Measurements from ENCODE around the gene WDR44.
"Not testable (repeated sequence)": the region's sequence is repeated elsewhere in the genome, so short reads cannot be mapped to it uniquely, and the experiment has no call there.

Gene WDR44

DNA sequence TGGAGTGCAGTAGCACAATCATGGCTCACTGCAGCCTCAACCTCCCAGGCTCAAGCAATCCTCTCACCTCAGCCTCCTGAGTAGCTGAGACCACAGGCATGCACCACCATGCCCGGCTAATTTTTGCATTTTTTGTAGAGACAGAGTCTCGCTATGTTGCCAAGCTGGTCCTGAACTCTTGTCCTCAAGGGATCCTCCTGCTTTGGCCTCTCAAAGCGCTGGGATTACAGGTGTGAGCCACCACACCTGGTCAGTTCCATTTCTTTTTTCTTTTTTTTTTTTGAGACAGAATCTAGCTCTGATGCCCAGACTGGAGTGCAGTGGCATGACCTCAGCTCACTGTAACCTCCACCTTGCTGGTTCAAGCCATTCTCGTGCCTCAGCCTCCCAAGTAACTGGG lies 136.5 kb downstream of the WDR44 start:
- not testable (repeated sequence) for DNase-seq (ENCODE audit: low read depth)

DNA sequence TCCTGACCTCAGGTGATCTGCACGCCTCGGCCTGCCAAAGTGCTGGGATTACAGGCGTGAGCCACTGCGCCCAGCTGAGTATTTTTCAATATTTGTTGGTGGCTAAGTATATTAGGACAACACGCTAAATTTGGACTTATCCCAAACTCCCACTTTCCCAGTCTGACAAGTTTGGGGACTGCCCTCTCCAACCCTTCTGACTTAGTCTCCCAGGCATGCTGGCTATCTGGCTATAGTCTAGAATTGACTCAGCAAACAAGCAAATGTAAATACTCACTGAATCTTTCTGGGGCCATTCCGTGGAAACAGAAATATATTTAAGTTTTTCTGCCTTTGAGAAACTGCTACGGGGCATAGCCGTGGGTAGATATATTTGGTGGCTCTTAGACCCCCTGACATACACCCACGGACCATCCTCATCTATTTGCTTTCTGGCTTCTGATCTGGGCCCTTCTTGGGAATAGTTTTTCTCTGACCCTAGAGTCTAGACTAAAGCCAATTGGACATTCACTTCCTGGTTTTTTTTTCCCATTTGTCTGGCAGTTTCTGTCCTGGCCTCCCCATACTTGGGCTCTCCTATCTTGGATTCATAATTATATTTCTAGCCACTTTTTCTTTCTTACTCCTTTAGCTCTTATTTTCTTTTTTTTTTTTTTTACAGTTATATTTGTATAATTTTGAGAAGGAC lies 138.5 kb downstream of the WDR44 start:
- DNase-seq (ENCODE audit: low read depth), result no peak

DNA sequence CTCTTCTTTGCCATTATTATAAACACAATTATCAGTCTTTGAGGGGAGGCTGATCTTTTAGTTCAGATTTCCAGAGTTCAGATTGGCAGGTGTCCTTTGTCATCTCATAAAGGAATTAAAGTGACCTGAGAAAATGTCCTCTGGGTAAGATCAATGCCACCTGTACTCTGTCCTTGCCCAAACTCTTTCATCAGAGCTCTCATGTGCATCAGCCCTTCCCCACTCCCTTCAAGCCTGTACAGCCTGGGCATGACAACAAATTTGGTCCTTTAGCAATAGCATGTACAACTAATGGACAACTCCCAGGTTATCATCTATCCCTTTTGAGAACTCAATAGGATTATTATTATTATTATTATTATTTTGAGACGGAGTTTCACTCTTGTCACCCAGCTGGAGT lies 140.8 kb downstream of the WDR44 start:
- DNase-seq (ENCODE audit: low read depth), result not testable (repeated sequence)

DNA sequence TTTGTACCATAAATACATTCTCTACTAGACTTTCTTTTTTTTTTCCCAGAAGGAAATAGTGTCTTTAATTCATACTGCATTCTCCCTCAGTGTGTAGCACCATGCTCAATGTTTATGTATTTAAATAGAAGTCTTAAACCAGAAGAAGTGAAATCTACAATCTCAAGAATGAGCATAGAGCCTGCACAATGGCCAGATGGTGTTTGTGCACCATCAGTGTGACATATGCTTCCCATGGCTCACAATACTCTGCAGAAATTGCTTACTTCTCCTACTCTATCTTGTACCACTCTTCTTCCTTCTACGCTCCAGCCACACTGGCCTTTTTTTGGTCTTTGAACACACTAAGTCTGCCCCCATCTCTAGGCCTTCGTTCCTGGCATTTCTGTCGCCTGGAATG lies 147.1 kb downstream of the WDR44 start:
- DNase-seq (ENCODE audit: low read depth), result no peak

DNA sequence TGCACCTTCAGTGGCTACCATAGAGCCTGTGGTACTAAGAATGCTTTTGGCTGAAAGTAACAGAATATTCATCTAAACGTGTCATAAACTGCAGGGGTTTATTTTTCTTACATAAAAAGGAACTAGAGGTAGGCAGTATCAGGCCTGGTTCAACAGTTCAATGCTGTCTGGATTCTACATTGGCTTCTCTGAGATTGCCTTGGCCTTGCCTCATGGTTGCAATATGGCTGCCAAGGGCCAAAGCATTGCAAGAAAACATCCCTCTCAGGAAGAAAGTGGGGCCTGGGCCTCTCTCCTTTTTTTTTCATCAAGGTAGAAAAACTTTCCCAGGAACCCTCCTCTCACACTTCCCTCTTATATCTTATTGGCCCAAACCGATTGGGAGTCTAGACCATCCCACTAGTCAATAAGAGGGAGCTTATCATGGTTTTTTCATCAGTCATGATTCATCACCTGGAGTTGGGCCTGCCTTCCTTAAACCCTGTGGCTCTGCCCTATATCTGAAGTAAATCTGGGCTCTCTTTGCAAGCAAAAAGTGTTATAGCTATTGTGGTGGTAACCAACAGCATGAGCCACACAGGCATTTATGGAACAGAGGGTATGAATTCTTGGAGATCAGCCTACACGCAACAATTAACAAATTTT lies 147.9 kb downstream of the WDR44 start:
- no peak for DNase-seq (ENCODE audit: low read depth)

DNA sequence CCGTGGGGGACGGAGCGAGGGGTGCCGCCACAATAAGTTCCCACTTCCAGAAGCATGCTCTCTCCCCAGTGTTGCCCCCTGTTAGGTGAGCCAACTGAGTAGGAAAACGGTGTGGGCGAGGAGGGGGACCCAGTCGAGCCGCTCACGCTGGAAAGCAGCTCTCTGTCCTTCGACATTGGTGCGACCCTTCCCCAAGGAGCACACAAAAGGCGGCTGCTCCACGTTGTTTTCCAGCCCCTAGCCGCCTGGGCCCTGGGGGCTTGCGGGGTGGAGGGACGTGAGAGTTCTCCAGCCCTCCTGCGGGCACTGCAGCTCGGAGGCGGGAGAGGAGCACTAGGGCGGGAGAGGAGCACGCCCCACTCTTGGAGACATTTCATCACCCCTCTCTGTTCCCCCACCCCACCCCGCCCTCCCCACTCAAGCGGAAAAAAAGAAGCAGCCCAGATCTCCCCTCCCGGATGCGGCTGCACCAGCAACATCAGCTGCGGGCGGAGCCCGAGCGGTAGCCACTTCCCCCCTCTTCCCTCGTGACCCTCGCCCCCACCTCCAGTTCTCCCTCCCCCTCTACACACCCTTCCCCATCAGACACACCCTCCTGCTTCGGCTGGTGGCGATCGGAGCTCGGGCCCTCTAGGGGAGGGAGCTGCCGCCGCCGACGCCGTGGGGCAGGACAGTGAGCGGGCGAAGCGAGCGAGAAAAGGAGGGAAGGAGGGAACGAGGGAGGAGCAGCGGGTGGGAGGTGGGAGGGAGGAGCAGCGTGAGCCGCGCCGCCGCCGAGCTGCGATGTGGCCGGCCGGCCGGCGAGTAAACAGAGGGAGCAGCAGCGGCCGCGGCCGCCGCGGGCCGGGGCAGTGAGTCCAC lies 149.4 kb downstream of the WDR44 start, which contains the start of gene DOCK11:
Gene DOCK11, plus strand, starts transcription at position 755 of the 861 bp plus-strand sequence. CDS start 157 bp downstream, outside the sequence.
- peak; percentile 62 for DNase-seq (ENCODE audit: low read depth)

DNA sequence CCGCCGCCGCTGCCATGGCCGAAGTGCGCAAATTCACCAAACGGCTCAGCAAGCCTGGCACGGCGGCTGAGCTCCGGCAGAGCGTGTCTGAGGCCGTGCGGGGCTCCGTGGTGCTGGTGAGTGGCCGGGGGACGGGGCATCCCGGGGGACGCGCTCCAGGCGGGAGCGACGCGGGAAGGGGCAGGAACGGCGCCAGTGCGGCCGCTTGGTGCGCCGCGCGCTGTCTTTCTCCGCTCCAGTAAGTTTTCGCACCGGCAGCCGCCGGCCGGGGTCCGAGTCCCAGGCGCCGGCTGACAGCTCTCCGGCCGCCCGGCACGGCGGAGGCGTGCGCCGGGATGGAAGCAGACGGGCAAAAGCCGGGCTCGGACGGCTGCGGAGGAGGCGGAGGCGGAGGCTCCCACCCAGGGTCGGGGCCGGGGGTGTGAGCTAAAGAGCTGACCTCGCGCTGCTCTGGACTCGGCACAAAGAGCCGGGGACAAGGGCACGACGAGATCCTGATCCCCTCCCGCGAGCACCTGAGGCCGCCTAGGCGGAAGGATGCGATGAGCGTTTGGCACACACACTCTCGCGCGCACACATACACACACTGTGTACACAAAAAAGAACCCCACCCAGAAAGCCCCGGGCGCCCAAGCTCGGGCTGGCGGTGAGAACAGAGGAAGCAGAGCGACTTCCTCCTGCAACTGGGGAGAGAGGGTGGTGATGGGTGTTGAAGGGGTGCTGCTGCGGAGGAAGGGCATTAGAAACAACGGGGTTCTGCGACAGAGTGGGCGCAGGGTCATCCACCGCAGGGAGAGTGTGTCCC lies 150.3 kb downstream of the WDR44 start:
- DNase-seq (ENCODE audit: low read depth), result peak; percentile 61

DNA sequence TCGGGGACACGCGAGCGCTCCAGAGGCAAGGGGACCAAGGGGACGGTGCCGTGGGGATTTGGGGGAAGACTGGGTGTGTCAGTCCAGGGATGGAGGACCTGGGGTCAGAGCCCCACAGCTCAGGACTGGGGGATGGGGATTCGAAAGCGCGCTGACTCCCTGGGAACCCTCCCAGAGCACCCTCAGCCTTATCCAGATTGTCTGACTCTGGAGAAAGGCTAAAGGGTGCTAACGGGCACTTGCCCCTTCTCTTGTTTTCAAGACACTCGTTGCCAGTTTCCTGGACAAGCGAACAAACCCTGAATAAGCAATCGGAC lies 150.8 kb downstream of the WDR44 start:
- no peak for DNase-seq (ENCODE audit: low read depth)

DNA sequence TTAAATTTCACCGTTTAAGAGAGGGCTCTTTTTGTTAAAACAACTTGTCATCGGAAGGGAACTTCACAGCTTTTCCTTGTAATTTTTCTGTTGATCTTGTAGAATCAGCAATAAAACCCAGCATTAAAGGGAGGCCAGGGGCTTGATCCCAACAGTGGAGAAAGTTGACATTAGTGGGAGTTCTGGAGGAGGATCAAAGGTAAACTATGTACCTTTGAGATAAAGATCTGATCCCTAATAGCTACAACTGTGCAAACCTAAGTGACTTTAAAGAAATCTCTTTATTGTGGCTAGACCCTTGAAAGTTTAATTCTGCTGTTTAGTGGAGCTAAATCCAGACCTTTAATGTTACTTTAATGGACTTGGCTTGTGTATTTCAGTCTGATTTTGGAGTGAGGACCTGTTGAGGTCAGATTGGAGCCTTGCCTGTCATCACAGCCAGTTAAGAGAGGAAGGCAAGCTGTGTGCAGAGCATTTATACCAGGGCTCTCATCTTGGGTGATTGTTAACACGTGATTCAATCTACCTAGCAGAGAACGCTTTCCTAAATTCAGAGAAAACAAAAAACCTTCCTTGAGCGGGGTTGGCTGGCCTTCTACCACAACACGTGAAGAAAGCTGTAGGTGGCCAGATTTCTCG lies 151.4 kb downstream of the WDR44 start:
- peak; percentile 2 for DNase-seq (ENCODE audit: low read depth)

DNA sequence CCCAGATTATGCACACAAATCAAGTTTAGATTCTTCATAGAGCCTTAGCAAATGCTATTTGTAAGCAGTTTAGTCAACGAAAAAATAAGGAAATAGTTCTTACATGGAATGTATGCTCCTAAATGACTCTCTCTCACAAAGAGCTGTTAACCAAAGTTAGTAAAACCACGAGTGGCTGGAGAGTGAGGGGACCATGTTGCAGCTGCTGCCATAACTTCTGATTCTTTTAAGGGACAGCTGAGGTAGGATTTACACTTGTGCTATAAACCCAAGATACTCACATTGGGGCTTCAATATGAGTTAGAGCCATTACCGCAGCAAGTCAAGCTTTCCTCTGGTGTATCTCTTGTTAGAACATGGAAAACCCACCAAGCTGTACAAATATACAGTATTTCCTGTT lies 152.4 kb downstream of the WDR44 start:
- no peak for DNase-seq (ENCODE audit: low read depth)

DNA sequence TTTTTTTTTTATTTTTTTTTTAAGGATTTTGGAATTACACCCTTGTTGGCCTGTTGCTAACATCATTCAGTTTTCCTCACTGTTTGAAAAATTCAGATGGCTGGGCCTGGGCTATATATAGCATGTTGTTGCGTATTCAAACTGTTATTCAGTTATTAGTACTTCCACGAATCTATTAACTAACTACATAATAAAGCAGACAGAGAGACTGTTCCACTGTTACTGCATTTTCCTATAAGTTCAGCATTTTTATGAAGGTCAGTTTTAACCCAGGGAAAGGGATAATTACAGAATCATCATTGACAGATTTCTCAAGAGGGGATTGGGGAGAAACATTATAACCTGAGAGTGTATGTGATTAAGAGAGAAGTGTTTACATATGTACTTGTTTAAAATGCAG lies 152.8 kb downstream of the WDR44 start:
- DNase-seq (ENCODE audit: low read depth), result no peak

DNA sequence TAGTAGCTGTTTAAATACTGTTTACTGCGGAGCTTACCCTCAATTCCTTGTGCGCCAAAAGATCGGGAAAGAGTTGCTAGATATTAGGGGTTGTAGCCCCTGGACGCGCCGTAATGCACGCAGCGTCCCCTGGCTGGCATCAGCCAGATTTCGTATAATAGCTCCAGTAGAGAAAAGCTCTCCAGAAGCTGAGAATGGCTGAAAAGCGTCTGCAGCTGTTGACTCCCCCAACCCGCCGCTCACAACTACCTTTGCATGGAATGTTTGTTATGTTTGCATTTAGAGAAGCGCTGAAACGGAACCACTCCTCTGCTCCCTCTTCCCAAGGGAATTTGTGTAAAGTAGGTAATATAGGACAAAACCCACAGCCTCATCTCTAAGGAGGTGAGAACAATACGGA lies 153.4 kb downstream of the WDR44 start:
- no peak for DNase-seq (ENCODE audit: low read depth)

Data from activated T-cell treated with anti-CD3 and anti-CD28 coated beads for 1 hour (primary cell).